Bronchial epithelial cell (primary cell): ENCODE results near the gene SLC6A7. TPM values are rescaled to one million over a fixed set of nuclear protein-coding genes. Genes with fewer than 3 reads are reported as not detected.

Experiments used
- DNase-seq: peaks from one replicate; pipeline ENCODE4 v3.0.0-alpha.2; 2010; ENCODE audit warnings: low read depth
- FAIRE-seq: peaks from 2 replicates; lab custom pipeline; 2011; peaks lifted over from hg19 to GRCh38; lab: Jason Lieb, UNC
- H3K27me3 ChIP-seq: 2 replicates; pipeline ENCODE4 v1.5.1; 2011; ENCODE audit warnings: low read length; ENCODE audit not compliant: control insufficient read depth, insufficient read depth
- H3K36me3 ChIP-seq: 2 replicates; pipeline ENCODE4 v1.5.1; 2011; ENCODE audit warnings: low read length; ENCODE audit not compliant: control insufficient read depth, insufficient read depth
- H3K4me3 ChIP-seq: 2 replicates; pipeline ENCODE4 v1.5.1; 2011; ENCODE audit warnings: mild to moderate bottlenecking, low read depth, low read length, control low read depth
- CTCF ChIP-seq: IDR thresholded peaks from 2 replicates; pipeline ENCODE4 v1.5.1; 2011; ENCODE audit warnings: mild to moderate bottlenecking, moderate library complexity, low read length, control low read depth, inconsistent platforms; ENCODE audit not compliant: insufficient read depth, severe bottlenecking
- total RNA-seq: library from RNA; depleted of rRNA; stranded (reverse); fragments of >200 nt; gene quantifications from 2 replicates; pipeline ENCODE4 v1.2.1, GENCODE V29; 2014

Gene SLC6A7
- total RNA-seq, 1 donor from 2014 or later = not detected

GRCh38 chr5:150248946-150249345 lies 59.1 kb downstream of the SLC6A7 start:
- FAIRE-seq = no peak

GRCh38 chr5:150249744-150250143 lies 59.9 kb downstream of the SLC6A7 start:
- no peak for TF ChIP-seq CTCF
- H3K4me3 ChIP-seq = no peak overlapping the region
- FAIRE-seq = no peak
- H3K27me3 ChIP-seq = peaks cover 6% of the 10 kb centered on the region
- no peak for DNase-seq
- H3K36me3 ChIP-seq = no peaks in the 10 kb centered on the region

More at GRCh38 chr5:150248946-150249345, 59.1 kb downstream of the SLC6A7 start:
- no peak for DNase-seq
- no peak overlapping the region for H3K4me3 ChIP-seq
- no peak for TF ChIP-seq CTCF
- no peaks in the 10 kb centered on the region for H3K36me3 ChIP-seq
- peaks cover 6% of the 10 kb centered on the region for H3K27me3 ChIP-seq

- no peak for TF ChIP-seq CTCF
- Histone ChIP-seq H3K27me3 (peaks cover 4% of the 10 kb centered on the region), H3K36me3 (no peaks in the 10 kb centered on the region), H3K4me3 (no peak overlapping the region)
- FAIRE-seq (no peak), DNase-seq (no peak)
These were observed 61.6 kb downstream of the SLC6A7 start for GRCh38 chr5:150251504-150251903.

GRCh38 chr5:150252489-150252888 lies 62.6 kb downstream of the SLC6A7 start:
- no peak for FAIRE-seq
- H3K4me3 ChIP-seq = no peak overlapping the region

GRCh38 chr5:150253416-150254208 lies 63.8 kb downstream of the SLC6A7 start:
- TF ChIP-seq CTCF = no peak
- Histone ChIP-seq H3K4me3 (no peak overlapping the region), H3K27me3 (peaks cover 4% of the 10 kb centered on the region), H3K36me3 (no peaks in the 10 kb centered on the region)
- FAIRE-seq (no peak), DNase-seq (no peak)

More at GRCh38 chr5:150252489-150252888, 62.6 kb downstream of the SLC6A7 start:
- H3K36me3 ChIP-seq = no peaks in the 10 kb centered on the region
- H3K27me3 ChIP-seq = peaks cover 4% of the 10 kb centered on the region
- TF ChIP-seq CTCF = no peak
- no peak for DNase-seq
